Neural cell (in vitro differentiated cells): ENCODE measurements around the gene ATXN7L1. TPM values are rescaled to one million over a fixed set of nuclear protein-coding genes. Genes with fewer than 3 reads are reported as not detected.

ENCODE experiments used
- H2AFZ ChIP-seq: fragments of 200-600, 300-800 bp; sonication (generic), shearing (Covaris generic); 2 replicates; pipeline ENCODE4 v1.6.0; 2014; ENCODE audit warnings: low read depth, mild to moderate bottlenecking, antibody characterized with exemption, low read length, moderate library complexity
- H3F3A ChIP-seq: fragments of 200-600 bp; shearing (Covaris generic); 2 replicates; pipeline ENCODE4 v1.6.1; 2016; ENCODE audit warnings: mild to moderate bottlenecking, moderate library complexity, mixed read lengths, antibody characterized with exemption, low read length; ENCODE audit not compliant: insufficient read depth, poor library complexity, severe bottlenecking
- H3K27ac ChIP-seq: fragments of 200-600, 300-800 bp; sonication (generic), shearing (Covaris generic); 2 replicates; pipeline ENCODE4 v1.5.1; 2014; ENCODE audit warnings: mild to moderate bottlenecking, low read length, moderate library complexity
- H3K27me3 ChIP-seq: fragments of 300-800, 200-600 bp; sonication (generic), shearing (Covaris generic); 2 replicates; pipeline ENCODE4 v1.6.0; 2014; ENCODE audit warnings: mild to moderate bottlenecking, low read depth, low read length, moderate library complexity; ENCODE audit not compliant: insufficient read depth
- H3K36me3 ChIP-seq: fragments of 300-800, 200-600 bp; sonication (generic), shearing (Covaris generic); 2 replicates; pipeline ENCODE4 v1.5.1; 2014; ENCODE audit warnings: mild to moderate bottlenecking, antibody characterized with exemption, low read length, moderate library complexity; ENCODE audit not compliant: insufficient read depth
- H3K4me2 ChIP-seq: fragments of 300-800, 200-600 bp; sonication (generic), shearing (Covaris generic); 2 replicates; pipeline ENCODE4 v1.6.0; 2014; ENCODE audit warnings: mild to moderate bottlenecking, low read length
- H3K4me3 ChIP-seq: fragments of 300-800, 200-600 bp; sonication (generic), shearing (Covaris generic); 2 replicates; pipeline ENCODE4 v1.5.1; 2014; ENCODE audit warnings: mild to moderate bottlenecking, low read length, moderate library complexity
- H3K79me2 ChIP-seq: fragments of 200-600 bp; shearing (Covaris generic); replicated peaks from 2 replicates; pipeline ENCODE4 v1.6.0; 2014; ENCODE audit warnings: mild to moderate bottlenecking, low read length, moderate library complexity; ENCODE audit not compliant: insufficient read depth
- H3K9ac ChIP-seq: fragments of 300-800, 200-600 bp; sonication (generic), shearing (Covaris generic); 2 replicates; pipeline ENCODE4 v1.6.1; 2016; ENCODE audit warnings: mild to moderate bottlenecking, low read length, mixed read lengths
- H3K9me2 ChIP-seq: fragments of 200-600 bp; shearing (Covaris generic); 2 replicates; pipeline ENCODE4 v1.6.1; 2016; ENCODE audit warnings: mild to moderate bottlenecking, low read length, mixed read lengths; ENCODE audit not compliant: insufficient read depth
- H3K9me3 ChIP-seq: fragments of 200-600, 300-800 bp; sonication (generic), shearing (Covaris generic); 2 replicates; pipeline ENCODE4 v1.6.1; 2016; ENCODE audit warnings: mild to moderate bottlenecking, mixed run types, low read length, moderate library complexity, mixed read lengths
- H4K20me1 ChIP-seq: fragments of 200-600 bp; shearing (Covaris generic); 2 replicates; pipeline ENCODE4 v1.6.1; 2016; ENCODE audit warnings: mild to moderate bottlenecking, mixed run types; ENCODE audit not compliant: insufficient read depth
- CTCF ChIP-seq: fragments of 450-650 bp; IDR thresholded peaks from 2 replicates; pipeline ENCODE4 v1.5.1; 2014; ENCODE audit warnings: antibody characterized with exemption, mild to moderate bottlenecking, moderate library complexity; ENCODE audit not compliant: poor library complexity, severe bottlenecking
- EP300 ChIP-seq: fragments of 450-650 bp; conservative IDR thresholded peaks from 2 replicates; pipeline ENCODE4 v1.6.1; 2014; ENCODE audit warnings: antibody characterized with exemption, mild to moderate bottlenecking, moderate library complexity; ENCODE audit not compliant: poor library complexity, severe bottlenecking
- EZH2 ChIP-seq: fragments of 200-600, 300-800 bp; shearing (Covaris generic), sonication (generic); IDR thresholded peaks from 2 replicates; pipeline ENCODE4 v1.6.1; 2014; ENCODE audit warnings: antibody characterized with exemption, low read length, borderline replicate concordance, mild to moderate bottlenecking; ENCODE audit not compliant: insufficient read depth, poor library complexity, severe bottlenecking
- MXI1 ChIP-seq: fragments of 450-650 bp; conservative IDR thresholded peaks from 2 replicates; pipeline ENCODE4 v1.6.1; 2014; ENCODE audit warnings: antibody characterized with exemption, mild to moderate bottlenecking; ENCODE audit not compliant: poor library complexity, severe bottlenecking
- POLR2AphosphoS5 ChIP-seq: IDR thresholded peaks from 2 replicates; pipeline ENCODE4 v1.6.1; 2012
- RAD21 ChIP-seq: fragments of 450-650 bp; conservative IDR thresholded peaks from 2 replicates; pipeline ENCODE4 v1.6.1; 2014; ENCODE audit warnings: antibody characterized with exemption, mild to moderate bottlenecking, moderate library complexity
- REST ChIP-seq: IDR thresholded peaks from 2 replicates; pipeline ENCODE4 v1.6.1; 2012; ENCODE audit warnings: borderline replicate concordance
- SMC3 ChIP-seq: fragments of 450-650 bp; conservative IDR thresholded peaks from 2 replicates; pipeline ENCODE4 v1.6.1; 2014; ENCODE audit warnings: antibody characterized with exemption, mild to moderate bottlenecking, moderate library complexity; ENCODE audit not compliant: poor library complexity
- TAF1 ChIP-seq: IDR thresholded peaks from 2 replicates; pipeline ENCODE4 v1.6.1; 2012; ENCODE audit warnings: low read depth
- polyA plus RNA-seq: library from polyadenylated mRNA; depleted of rRNA; stranded (reverse); fragments of >200 nt; gene quantifications from 2 replicates; pipeline ENCODE4 v1.2.3, GENCODE V29; 2014

ATXN7L1 gene
- polyA plus RNA-seq, 1 donor from 2014 or later: 4.3 TPM

DNA sequence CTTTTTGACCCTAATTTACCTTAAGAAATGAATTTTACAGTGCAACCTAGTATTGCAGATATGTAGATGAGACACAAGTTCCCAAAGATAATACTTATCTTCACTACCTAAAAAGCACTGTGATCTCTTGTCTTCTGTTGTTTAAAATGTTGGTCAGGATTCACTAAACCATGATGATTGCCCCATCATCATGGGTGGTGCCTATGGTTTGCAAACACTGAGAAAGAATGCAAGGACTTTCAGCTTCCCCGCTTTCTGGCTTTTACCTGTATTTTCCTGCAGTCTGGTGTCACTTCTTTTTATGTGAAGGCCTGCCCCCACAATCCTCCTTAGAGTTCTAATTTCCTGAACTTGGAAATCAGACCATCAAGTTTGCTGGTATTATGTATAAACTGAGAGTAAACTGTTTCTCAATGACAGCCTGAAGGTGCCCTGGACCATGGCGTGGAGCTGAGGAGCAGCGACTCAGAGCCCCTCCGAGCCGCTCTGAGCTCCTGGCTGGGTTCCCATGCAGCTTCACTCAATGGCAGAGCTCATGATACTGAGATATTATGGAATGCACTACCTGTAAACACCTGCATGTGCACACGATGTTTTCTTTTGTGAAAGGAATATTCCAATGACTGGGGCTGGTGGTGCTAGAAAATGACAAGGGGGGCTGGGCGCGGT lies 176.7 kb downstream of the ATXN7L1 start:
- H3F3A ChIP-seq: no peaks in the 10 kb centered on the region
- no peaks in the 10 kb centered on the region for H3K9me3 ChIP-seq
- no peaks in the 10 kb centered on the region for H3K36me3 ChIP-seq
- H3K4me2 ChIP-seq: no peak overlapping the region
- H3K79me2 ChIP-seq: no peaks in the 10 kb centered on the region
- H3K4me3 ChIP-seq: no peak overlapping the region
- no peak overlapping the region for H3K9ac ChIP-seq
- no peaks in the 10 kb centered on the region for H3K9me2 ChIP-seq
- H3K27me3 ChIP-seq: no peaks in the 10 kb centered on the region
- H2AFZ ChIP-seq: no peak overlapping the region
- TF ChIP-seq TAF1: no peak
- TF ChIP-seq REST: no peak
- no peak for TF ChIP-seq EP300
- TF ChIP-seq POLR2AphosphoS5: no peak
- TF ChIP-seq RAD21: no peak
- TF ChIP-seq MXI1: no peak
- TF ChIP-seq SMC3: no peak
- no peak for TF ChIP-seq EZH2
- no peak for TF ChIP-seq CTCF
- H4K20me1 ChIP-seq: no peaks in the 10 kb centered on the region
- H3K27ac ChIP-seq: no peak overlapping the region

DNA sequence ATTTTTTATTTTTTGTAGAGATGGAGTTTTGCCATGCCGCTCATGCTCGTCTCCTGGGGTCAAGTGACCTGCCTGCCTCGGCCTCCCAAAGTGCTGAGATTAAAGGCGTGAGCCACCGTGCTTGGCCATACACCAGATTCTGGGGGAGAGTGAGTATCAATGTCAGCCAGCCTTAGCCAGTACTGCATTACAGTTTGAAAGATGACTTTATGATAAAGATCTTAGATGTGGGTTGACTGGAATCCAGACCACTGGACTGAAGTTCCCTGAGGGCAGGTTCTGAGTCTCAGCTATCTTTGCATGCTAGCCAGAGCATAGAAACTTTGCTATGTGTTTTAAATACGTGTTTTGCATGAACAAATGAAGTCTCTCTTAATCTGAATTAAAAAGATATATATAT lies 177.9 kb downstream of the ATXN7L1 start:
- no peak overlapping the region for H3K4me2 ChIP-seq
- H2AFZ ChIP-seq: no peak overlapping the region
- H3K27me3 ChIP-seq: no peaks in the 10 kb centered on the region
- H3K9ac ChIP-seq: no peak overlapping the region
- H3K4me3 ChIP-seq: no peak overlapping the region
- H3K36me3 ChIP-seq: no peaks in the 10 kb centered on the region
- H3F3A ChIP-seq: no peaks in the 10 kb centered on the region
- TF ChIP-seq SMC3 (no peak), RAD21 (no peak), REST (no peak)
- no peak overlapping the region for H3K27ac ChIP-seq
- H3K9me2 ChIP-seq: no peaks in the 10 kb centered on the region
- no peaks in the 10 kb centered on the region for H3K79me2 ChIP-seq
- H3K9me3 ChIP-seq: no peaks in the 10 kb centered on the region
- no peaks in the 10 kb centered on the region for H4K20me1 ChIP-seq
